ENCODE measurements around the gene DNAJB9. TPM values are rescaled to one million over a fixed set of nuclear protein-coding genes. Genes with fewer than 3 reads are reported as not detected.

The DNAJB9 gene
- total RNA-seq, 4 donors from 2014 or later: 17.9 to 41.9 (median 28.0) TPM

GRCh38 chr7:108590606-108591005 is 20.9 kb downstream of the DNAJB9 start:
- Histone ChIP-seq H3K27me3 (no peaks in the 10 kb centered on the region), H3K9me3 (no peaks in the 10 kb centered on the region), H3K27ac (replicated peaks in 1 of 4) (no peak overlapping the region), H3K36me3 (no peaks in the 10 kb centered on the region), H3K4me3 (no peak overlapping the region), H3K4me1 (no peaks in the 10 kb centered on the region)
- TF ChIP-seq POLR2AphosphoS5 (IDR thresholded peaks at IDR 0.05) (no peak), POLR2A (IDR thresholded peaks at IDR 0.05; ENCODE audit: low read depth) (no peak), EP300 (IDR thresholded peaks at IDR 0.05) (no peak)
- TF ChIP-seq, protein P1, sequence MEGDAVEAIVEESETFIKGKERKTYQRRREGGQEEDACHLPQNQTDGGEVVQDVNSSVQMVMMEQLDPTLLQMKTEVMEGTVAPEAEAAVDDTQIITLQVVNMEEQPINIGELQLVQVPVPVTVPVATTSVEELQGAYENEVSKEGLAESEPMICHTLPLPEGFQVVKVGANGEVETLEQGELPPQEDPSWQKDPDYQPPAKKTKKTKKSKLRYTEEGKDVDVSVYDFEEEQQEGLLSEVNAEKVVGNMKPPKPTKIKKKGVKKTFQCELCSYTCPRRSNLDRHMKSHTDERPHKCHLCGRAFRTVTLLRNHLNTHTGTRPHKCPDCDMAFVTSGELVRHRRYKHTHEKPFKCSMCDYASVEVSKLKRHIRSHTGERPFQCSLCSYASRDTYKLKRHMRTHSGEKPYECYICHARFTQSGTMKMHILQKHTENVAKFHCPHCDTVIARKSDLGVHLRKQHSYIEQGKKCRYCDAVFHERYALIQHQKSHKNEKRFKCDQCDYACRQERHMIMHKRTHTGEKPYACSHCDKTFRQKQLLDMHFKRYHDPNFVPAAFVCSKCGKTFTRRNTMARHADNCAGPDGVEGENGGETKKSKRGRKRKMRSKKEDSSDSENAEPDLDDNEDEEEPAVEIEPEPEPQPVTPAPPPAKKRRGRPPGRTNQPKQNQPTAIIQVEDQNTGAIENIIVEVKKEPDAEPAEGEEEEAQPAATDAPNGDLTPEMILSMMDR (IDR thresholded peaks at IDR 0.05): no peak
- no peak for DNase-seq (ENCODE audit: extremely low spot score)
- intact Hi-C loops (cut with DNase I): no loop called here
- 91% methylated on average over 2 of the region's 2 CpGs for WGBS

DNA sequence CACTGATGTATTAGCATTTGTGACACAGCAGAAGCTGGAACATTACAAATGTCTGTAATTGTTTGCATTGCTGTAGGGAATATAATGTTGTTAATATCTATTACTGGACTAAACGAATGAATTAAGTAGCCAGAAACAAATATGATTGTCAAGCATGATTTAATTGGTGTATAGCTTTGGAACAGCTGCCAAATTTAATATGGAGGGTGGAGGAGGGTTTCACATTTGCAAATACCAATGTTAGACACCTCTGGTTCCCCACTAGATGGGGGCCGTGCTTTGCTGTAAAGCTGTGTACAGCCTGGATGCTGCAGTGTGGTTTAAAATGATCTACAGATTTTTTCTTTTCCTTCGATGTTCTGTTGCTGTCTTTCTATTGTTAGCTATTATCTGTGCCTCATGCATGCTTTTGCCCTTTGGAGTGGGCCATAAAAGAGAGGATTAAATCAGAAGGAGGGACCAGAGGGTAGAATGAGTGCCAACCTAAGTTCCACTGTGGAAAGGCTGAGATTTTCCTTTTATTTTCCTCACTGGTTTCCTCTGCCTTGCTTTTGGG is 23.1 kb downstream of the DNAJB9 start:
- intact Hi-C loops (cut with DNase I): no loop called here
- Histone ChIP-seq H3K27me3 (no peaks in the 10 kb centered on the region), H3K4me1 (no peaks in the 10 kb centered on the region), H3K36me3 (no peaks in the 10 kb centered on the region), H3K4me3 (no peak overlapping the region), H3K27ac (replicated peaks in 1 of 4) (no peak overlapping the region), H3K9me3 (no peaks in the 10 kb centered on the region)
- WGBS: 38% methylated on average over 3 of the region's 3 CpGs
- DNase-seq (ENCODE audit: extremely low spot score): no peak
- TF ChIP-seq POLR2AphosphoS5 (IDR thresholded peaks at IDR 0.05): no peak
- no peak for TF ChIP-seq EP300 (IDR thresholded peaks at IDR 0.05)
- TF ChIP-seq, protein P1 (IDR thresholded peaks at IDR 0.05): no peak
- TF ChIP-seq POLR2A (IDR thresholded peaks at IDR 0.05; ENCODE audit: low read depth): no peak

- H3K36me3 ChIP-seq: no peaks in the 10 kb centered on the region
- H3K27me3 ChIP-seq: peaks cover 0 to 11% (median 0%) of the 10 kb centered on the region in 4 donors
- TF ChIP-seq POLR2A (IDR thresholded peaks at IDR 0.05; ENCODE audit: low read depth) (no peak), POLR2AphosphoS5 (IDR thresholded peaks at IDR 0.05) (no peak), EP300 (IDR thresholded peaks at IDR 0.05) (no peak)
- TF ChIP-seq, protein P1 (IDR thresholded peaks at IDR 0.05): no peak
- H3K4me3 ChIP-seq: no peak overlapping the region
- no peak overlapping the region for H3K27ac ChIP-seq (replicated peaks in 1 of 4)
- no peak for DNase-seq (ENCODE audit: extremely low spot score)
- intact Hi-C loops (cut with DNase I): no loop called here
- 96% methylated on average over 4 of the region's 4 CpGs for WGBS
- no peaks in the 10 kb centered on the region for H3K9me3 ChIP-seq
- H3K4me1 ChIP-seq: no peaks in the 10 kb centered on the region
Observed at GRCh38 chr7:108596560-108596959, 26.9 kb downstream of the DNAJB9 start.

GRCh38 chr7:108598153-108598552 is 28.5 kb downstream of the DNAJB9 start:
- no peak for DNase-seq (ENCODE audit: extremely low spot score)
- Histone ChIP-seq H3K36me3 (no peaks in the 10 kb centered on the region), H3K4me3 (no peak overlapping the region), H3K9me3 (no peaks in the 10 kb centered on the region), H3K4me1 (no peaks in the 10 kb centered on the region), H3K27ac (replicated peaks in 1 of 4) (no peak overlapping the region), H3K27me3 (peaks cover 0 to 11% (median 0%) of the 10 kb centered on the region in 4 donors)
- intact Hi-C loops (cut with DNase I): no loop called here
- TF ChIP-seq POLR2A (IDR thresholded peaks at IDR 0.05; ENCODE audit: low read depth): no peak
- TF ChIP-seq EP300 (IDR thresholded peaks at IDR 0.05): no peak
- TF ChIP-seq, protein P1 (IDR thresholded peaks at IDR 0.05): no peak
- TF ChIP-seq POLR2AphosphoS5 (IDR thresholded peaks at IDR 0.05): no peak
- 82% methylated on average over 2 of the region's 2 CpGs for WGBS
